Activated CD8-positive, alpha-beta memory T cell treated with anti-CD3 and anti-CD28 coated beads, Interleukin-2, amount 50 U/mL, for 1 hour (primary cell): Measurements from ENCODE around the gene ETF1.
"Not testable (repeated sequence)": the region's sequence is repeated elsewhere in the genome, so short reads cannot be mapped to it uniquely, and the experiment has no call there.

Experiments used
- DNase-seq: peaks from one replicate; pipeline ENCODE4 v3.0.0-alpha.2; 2020; ENCODE audit errors: extremely low read depth

Gene ETF1

DNA sequence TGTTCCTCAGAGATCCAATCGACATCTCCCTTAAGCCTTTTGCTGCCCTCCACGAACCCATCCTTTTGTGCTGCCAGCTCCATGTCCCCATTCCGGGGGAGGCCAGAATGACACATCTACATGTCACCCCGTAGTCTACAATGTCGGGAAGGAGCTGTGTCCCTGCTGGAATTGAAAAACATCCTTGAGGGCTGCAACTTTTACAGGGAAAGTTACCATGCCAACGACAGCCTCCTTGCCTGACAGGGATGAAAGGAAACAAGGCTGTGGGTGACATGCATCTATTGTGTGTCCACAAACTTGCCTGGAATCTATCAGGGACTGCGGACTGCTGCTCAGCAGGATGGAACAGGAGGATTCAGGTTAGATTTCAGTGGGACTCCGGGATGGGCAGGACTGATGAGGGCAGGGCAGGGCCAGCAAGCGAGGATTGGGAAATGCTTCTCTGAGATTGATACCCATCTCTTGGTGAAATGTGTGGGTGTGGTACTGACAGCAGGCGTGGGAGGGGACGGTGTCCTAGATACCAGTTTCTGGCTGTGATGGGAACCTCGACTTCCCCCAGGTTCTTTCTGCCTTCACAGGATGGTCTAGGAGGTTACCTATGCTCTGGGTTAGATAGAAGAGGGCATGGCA is 52.3 kb downstream of the ETF1 start:
- DNase-seq, result no peak

- no peak for DNase-seq
These were observed 53.4 kb downstream of the ETF1 start for GRCh38 chr5:138489683-138490061.

- no peak for DNase-seq
These were observed 54.5 kb downstream of the ETF1 start for GRCh38 chr5:138488481-138488945.

- DNase-seq, result no peak
These were observed 60.4 kb downstream of the ETF1 start for GRCh38 chr5:138482638-138483037.

DNA sequence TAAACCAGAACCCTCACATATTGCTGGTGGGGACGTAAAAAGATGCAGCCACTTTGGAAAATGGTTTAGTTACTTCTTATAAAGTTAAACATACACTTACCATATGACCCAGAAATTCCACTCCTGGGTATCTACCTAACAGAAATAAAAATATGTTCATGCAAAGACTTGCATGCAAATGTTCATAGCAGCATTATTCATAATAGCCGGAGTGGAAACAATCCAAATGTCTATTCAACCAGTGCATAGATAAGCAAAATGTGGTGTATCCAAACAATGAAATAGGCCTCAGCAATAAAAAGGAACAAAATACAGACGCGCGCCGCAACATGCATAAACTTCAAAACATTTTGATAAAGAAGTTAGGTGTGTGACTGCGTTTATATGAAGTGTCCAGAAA is 66.1 kb downstream of the ETF1 start:
- no peak for DNase-seq

DNA sequence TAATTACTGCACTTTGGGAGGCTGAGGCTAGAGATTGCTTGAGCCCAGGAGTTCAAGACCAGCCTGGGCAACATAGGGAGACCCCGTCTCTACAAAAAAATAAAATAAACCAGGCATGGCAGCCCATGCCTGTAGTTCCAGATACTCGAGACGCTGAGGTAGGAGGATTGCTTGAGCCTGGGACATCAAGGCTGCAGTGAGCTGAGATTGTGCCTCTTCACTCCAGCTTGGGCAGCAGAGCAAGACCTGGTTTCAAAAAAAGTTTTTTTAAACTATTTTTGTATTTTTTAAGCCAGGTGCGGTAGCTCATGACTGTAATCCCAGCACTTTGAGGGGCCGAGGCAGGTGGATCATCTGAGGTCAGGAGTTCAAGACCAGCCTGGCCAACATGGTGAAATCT is 69.9 kb downstream of the ETF1 start:
- DNase-seq, result not testable (repeated sequence)

DNA sequence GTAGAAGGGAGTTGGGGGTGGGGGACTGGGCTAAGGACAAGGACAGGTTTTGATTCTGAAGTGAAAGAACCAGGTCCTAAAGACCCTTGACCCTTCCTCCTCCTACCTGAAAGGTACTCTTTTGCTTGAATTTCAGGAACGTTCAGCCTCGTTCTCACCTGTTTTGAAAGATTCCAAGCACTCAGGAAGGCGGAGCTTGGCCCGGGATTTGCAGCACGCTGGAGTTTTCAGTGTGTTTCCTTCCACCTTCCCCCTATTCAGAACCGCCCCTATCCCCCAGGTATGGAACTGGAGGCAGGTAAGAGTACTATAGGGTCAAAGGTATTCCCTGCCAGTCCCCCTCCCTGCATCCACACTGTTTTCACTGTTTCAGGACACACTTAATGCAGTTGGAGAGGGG is 70.7 kb downstream of the ETF1 start:
- DNase-seq, result no peak

DNA sequence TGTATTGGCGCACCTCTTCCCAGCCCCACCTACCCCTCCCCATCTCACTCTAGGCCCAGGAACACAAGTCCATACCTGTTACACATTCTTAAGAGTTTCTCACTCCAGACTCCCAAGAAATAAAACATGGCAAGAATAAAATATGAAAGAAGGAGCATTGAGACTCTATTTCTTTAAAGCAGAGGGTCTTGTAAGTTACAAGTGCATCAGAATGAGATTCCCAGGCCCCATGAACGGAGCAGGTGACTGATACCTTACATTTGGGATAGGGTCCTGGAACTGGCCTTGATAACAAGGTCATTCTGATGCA is 72.0 kb downstream of the ETF1 start:
- no peak for DNase-seq

GRCh38 chr5:138470322-138471051 is 72.5 kb downstream of the ETF1 start:
- no peak for DNase-seq

- no peak for DNase-seq
These were observed 73.3 kb downstream of the ETF1 start for GRCh38 chr5:138469540-138470321.

DNA sequence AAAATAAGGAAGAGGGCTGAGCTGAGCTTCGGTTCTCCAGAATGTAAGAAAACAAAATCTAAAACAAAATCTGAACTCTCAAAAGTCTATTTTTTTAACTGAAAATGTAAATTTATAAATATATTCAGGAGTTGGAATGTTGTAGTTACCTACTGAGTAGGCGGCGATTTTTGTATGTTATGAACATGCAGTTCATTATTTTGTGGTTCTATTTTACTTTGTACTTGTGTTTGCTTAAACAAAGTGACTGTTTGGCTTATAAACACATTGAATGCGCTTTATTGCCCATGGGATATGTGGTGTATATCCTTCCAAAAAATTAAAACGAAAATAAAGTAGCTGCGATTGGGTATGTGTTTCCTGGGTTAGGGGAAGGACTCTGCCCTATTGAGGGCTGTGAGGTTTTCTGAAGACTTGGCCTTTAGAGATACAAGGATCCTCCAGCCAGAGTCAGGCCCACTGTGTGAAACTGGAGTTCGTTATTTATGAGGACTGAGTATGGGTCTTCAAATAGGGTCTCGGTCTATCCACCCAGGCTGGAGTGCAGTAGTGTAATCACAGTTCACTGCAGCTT is 74.0 kb downstream of the ETF1 start:
- DNase-seq, result no peak

- DNase-seq, result no peak
These were observed 74.7 kb downstream of the ETF1 start for GRCh38 chr5:138468133-138468965.

DNA sequence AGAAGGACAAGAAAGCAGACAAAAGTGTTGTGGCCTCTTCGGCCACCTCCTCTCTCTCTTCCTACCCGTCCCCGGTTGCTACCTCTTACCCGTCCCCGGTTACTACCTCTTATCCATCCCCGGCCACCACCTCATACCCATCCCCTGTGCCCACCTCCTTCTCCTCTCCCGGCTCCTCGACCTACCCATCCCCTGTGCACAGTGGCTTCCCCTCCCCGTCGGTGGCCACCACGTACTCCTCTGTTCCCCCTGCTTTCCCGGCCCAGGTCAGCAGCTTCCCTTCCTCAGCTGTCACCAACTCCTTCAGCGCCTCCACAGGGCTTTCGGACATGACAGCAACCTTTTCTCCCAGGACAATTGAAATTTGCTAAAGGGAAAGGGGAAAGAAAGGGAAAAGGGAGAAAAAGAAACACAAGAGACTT is 75.3 kb downstream of the ETF1 start:
- DNase-seq, result no peak

DNA sequence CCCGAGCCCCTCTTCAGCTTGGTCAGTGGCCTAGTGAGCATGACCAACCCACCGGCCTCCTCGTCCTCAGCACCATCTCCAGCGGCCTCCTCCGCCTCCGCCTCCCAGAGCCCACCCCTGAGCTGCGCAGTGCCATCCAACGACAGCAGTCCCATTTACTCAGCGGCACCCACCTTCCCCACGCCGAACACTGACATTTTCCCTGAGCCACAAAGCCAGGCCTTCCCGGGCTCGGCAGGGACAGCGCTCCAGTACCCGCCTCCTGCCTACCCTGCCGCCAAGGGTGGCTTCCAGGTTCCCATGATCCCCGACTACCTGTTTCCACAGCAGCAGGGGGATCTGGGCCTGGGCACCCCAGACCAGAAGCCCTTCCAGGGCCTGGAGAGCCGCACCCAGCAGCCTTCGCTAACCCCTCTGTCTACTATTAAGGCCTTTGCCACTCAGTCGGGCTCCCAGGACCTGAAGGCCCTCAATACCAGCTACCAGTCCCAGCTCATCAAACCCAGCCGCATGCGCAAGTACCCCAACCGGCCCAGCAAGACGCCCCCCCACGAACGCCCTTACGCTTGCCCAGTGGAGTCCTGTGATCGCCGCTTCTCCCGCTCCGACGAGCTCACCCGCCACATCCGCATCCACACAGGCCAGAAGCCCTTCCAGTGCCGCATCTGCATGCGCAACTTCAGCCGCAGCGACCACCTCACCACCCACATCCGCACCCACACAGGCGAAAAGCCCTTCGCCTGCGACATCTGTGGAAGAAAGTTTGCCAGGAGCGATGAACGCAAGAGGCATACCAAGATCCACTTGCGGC is 75.9 kb downstream of the ETF1 start:
- no peak for DNase-seq

GRCh38 chr5:138466125-138466899 is 76.7 kb downstream of the ETF1 start:
- no peak for DNase-seq

- DNase-seq, result peak; percentile 96
These were observed 77.5 kb downstream of the ETF1 start, which contains the start of gene EGR1 for GRCh38 chr5:138465261-138466124. Gene EGR1, plus strand, starts transcription at chr5:138465479. Its CDS starts 283 bp downstream, at chr5:138465762.

DNA sequence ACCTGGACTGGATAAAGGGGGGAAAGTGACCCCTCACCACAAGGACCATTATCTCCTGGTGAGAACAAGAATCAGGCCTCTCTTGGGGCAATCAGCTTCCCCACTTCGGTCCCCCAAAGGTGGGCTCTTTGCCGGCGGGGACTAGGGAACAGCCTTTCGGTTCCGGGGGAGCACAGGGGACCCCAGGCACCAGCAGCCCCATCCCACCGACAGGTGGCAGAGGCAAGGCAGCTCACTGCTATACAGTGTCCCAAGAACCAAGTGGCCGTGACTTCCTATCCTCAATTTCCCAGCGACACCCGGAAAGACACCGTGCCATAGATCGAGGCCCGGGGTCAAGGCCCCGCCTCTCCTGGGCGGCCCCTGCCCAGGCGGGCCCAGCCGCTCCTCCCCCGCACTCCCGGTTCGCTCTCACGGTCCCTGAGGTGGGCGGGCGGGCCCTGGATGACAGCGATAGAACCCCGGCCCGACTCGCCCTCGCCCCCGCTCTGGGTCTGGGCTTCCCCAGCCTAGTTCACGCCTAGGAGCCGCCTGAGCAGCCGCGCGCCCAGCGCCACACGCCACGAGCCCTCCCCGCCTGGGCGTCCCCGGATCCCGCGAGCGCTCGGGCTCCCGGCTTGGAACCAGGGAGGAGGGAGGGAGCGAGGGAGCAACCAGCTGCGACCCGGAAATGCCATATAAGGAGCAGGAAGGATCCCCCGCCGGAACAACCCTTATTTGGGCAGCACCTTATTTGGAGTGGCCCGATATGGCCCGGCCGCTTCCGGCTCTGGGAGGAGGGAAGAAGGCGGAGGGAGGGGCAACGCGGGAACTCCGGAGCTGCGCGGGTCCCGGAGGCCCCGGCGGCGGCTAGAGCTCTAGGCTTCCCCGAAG is 78.4 kb downstream of the ETF1 start:
- DNase-seq, result peak; percentile 94

- DNase-seq, result peak; percentile 72
These were observed 79.0 kb downstream of the ETF1 start for GRCh38 chr5:138464008-138464387.
